Glutamatergic neuron (in vitro differentiated cells): ENCODE data around the gene SLX4IP. TPM values are rescaled to one million over a fixed set of nuclear protein-coding genes. Genes with fewer than 3 reads are reported as not detected.

Experiments
- DNase-seq: peaks from one replicate; pipeline ENCODE4 v3.0.0; 2022
- H3K27ac Mint-ChIP-seq: one replicate; pipeline ENCODE4 v1.8.0; 2020; ENCODE audit warnings: mild to moderate bottlenecking, mixed read lengths, inconsistent platforms; ENCODE audit not compliant: unreplicated experiment
- H3K27me3 Mint-ChIP-seq: one replicate; pipeline ENCODE4 v1.8.0; 2020; ENCODE audit warnings: mild to moderate bottlenecking, moderate library complexity, mixed read lengths, inconsistent platforms; ENCODE audit not compliant: unreplicated experiment
- H3K36me3 Mint-ChIP-seq: one replicate; pipeline ENCODE4 v1.8.0; 2020; ENCODE audit warnings: mild to moderate bottlenecking, mixed read lengths, inconsistent platforms; ENCODE audit not compliant: unreplicated experiment
- H3K4me1 Mint-ChIP-seq: one replicate; pipeline ENCODE4 v1.8.0; 2020; ENCODE audit warnings: mild to moderate bottlenecking, low read depth, mixed read lengths, inconsistent platforms; ENCODE audit not compliant: unreplicated experiment
- H3K4me3 Mint-ChIP-seq: one replicate; pipeline ENCODE4 v1.8.0; 2020; ENCODE audit warnings: mild to moderate bottlenecking, mixed read lengths, inconsistent platforms; ENCODE audit not compliant: unreplicated experiment
- H3K9me3 Mint-ChIP-seq: one replicate; pipeline ENCODE4 v1.8.0; 2020; ENCODE audit warnings: mild to moderate bottlenecking, moderate library complexity, mixed read lengths, inconsistent platforms; ENCODE audit not compliant: unreplicated experiment
- total RNA-seq: library from RNA; stranded (reverse); fragmentation: NEBNext Ultra II Directional; extraction: Animal tissue kit (Norgen Biotek cat#: 25700); gene quantifications from one replicate; pipeline ENCODE4 v1.2.1, GENCODE V29; 2021; ENCODE audit not compliant: unreplicated experiment
- TF ChIP-seq, protein P1 (sequence below): fragments of 200-600 bp; sonication (generic); IDR thresholded peaks from one replicate; pipeline ENCODE4 v1.5.0; 2021; ENCODE audit not compliant: partially characterized antibody, unreplicated experiment

The SLX4IP gene
- total RNA-seq, 1 donor from 2014 or later, result 7.9 TPM

DNA sequence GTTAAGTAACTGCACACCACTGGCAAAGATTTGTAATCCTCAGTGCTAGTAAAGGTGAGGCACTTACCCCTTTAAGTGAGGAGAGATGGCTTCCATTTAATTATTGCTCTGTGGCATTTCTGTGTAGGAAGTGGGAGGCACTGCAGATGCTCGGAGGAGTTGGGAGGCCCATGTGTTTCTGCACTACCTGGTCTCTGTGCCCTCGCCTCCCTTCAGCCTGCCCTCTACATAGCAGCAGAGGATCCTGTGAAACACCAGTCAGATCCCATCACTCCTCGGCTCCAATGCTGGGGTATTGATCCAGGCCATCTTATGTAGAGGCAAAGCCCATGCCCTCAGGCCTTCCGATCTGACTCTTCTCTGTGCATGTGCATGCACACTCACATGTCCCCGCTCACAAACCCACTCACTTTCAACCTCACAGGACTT is 67.0 kb downstream of the SLX4IP start:
- no peak overlapping the region for H3K27ac Mint-ChIP-seq
- TF ChIP-seq, protein P1, sequence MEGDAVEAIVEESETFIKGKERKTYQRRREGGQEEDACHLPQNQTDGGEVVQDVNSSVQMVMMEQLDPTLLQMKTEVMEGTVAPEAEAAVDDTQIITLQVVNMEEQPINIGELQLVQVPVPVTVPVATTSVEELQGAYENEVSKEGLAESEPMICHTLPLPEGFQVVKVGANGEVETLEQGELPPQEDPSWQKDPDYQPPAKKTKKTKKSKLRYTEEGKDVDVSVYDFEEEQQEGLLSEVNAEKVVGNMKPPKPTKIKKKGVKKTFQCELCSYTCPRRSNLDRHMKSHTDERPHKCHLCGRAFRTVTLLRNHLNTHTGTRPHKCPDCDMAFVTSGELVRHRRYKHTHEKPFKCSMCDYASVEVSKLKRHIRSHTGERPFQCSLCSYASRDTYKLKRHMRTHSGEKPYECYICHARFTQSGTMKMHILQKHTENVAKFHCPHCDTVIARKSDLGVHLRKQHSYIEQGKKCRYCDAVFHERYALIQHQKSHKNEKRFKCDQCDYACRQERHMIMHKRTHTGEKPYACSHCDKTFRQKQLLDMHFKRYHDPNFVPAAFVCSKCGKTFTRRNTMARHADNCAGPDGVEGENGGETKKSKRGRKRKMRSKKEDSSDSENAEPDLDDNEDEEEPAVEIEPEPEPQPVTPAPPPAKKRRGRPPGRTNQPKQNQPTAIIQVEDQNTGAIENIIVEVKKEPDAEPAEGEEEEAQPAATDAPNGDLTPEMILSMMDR, result no peak

DNA sequence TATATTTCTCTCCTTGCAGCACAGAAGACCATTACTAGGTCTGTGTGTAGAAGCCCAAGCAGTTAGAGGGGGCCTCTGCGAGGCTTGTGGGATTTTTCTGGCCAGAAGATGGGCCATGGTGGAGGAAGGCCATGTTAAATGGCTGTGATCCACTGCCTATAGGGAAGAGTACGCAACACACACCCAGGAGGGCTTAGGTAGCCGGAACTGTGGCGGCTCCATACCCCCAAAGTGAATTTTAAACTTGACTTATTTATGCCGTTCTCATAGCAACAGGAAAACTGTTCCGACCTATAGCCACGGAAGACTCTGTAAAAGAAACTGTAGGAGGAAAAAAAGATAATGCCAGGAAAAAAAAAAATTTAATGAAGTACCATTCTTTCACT is 69.5 kb downstream of the SLX4IP start:
- Mint-ChIP-seq H3K9me3 (peaks cover 2% of the 10 kb centered on the region), H3K27me3 (peaks cover 2% of the 10 kb centered on the region), H3K4me3 (no peak overlapping the region), H3K36me3 (no peaks in the 10 kb centered on the region), H3K4me1 (peaks cover 23% of the 10 kb centered on the region), H3K27ac (no peak overlapping the region)
- no peak for DNase-seq
- TF ChIP-seq, protein P1, result no peak

More for the DNA sequence above, 67.0 kb downstream of the SLX4IP start:
- peak overlapping the region; percentile 3 for H3K4me3 Mint-ChIP-seq
- H3K36me3 Mint-ChIP-seq, result no peaks in the 10 kb centered on the region
- peaks cover 2% of the 10 kb centered on the region for H3K9me3 Mint-ChIP-seq
- peaks cover 26% of the 10 kb centered on the region for H3K4me1 Mint-ChIP-seq
- DNase-seq, result no peak
- H3K27me3 Mint-ChIP-seq, result peaks cover 2% of the 10 kb centered on the region

DNA sequence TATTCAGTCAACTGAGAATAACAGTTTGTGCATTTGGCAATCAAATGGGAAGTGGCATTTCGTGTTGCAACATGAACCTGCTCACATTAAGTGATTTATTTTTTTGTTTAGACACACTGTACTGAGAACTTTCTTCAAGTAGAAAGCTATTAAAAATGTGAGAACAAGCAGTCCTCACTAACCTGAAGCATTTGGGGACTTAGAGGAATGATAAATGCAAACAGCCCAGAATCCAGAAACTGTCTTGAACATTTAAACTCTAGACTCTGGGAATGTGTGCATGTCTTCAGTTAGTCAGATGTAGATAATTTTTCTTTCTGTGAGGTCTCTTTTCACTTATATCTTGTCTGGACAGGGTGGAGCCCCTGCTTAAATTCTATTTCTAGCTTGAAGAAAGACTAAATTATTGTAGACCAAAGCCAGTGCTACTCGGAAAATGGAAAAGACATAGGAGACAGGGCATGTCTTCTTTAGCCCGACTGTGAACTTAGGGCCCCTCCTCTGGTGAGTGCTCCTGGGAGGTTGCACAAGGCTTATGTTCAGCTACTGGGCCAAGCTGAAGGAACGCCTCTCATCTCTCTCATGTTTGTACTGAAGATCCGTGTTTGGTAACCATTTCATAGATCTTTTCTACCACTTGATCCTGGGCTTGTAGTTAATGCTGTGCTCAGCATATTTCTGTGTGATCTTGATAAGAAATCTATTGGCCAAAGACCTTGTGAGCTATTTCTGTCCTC is 70.1 kb downstream of the SLX4IP start:
- TF ChIP-seq, protein P1, result no peak
- no peaks in the 10 kb centered on the region for H3K36me3 Mint-ChIP-seq
- no peak overlapping the region for H3K4me3 Mint-ChIP-seq
- peaks cover 21% of the 10 kb centered on the region for H3K4me1 Mint-ChIP-seq
- H3K9me3 Mint-ChIP-seq, result peaks cover 2% of the 10 kb centered on the region
- DNase-seq, result no peak
- no peak overlapping the region for H3K27ac Mint-ChIP-seq
- H3K27me3 Mint-ChIP-seq, result peaks cover 2% of the 10 kb centered on the region

DNA sequence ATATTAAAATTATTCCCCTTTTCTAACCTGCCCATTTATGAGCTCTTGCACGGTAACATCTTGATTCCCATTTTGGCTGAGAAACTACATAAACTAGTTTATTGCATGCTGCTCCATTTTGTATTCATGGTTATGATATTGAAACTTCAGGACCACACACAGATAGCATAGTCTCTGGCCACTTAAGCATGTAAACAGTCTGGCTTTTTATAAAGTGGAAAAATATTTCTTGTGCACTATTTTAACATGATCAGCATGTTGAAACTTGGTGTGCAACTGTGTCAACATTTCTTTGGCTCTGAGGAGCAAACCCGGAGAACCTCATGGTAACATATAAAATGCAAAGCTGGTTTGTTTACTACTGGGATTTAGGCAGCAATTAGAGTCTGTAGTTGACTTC is 70.7 kb downstream of the SLX4IP start:
- H3K36me3 Mint-ChIP-seq, result no peaks in the 10 kb centered on the region
- no peak overlapping the region for H3K27ac Mint-ChIP-seq
- peaks cover 2% of the 10 kb centered on the region for H3K9me3 Mint-ChIP-seq
- DNase-seq, result no peak
- H3K4me1 Mint-ChIP-seq, result peaks cover 20% of the 10 kb centered on the region
- H3K27me3 Mint-ChIP-seq, result peaks cover 2% of the 10 kb centered on the region
- no peak overlapping the region for H3K4me3 Mint-ChIP-seq
- TF ChIP-seq, protein P1, result no peak

DNA sequence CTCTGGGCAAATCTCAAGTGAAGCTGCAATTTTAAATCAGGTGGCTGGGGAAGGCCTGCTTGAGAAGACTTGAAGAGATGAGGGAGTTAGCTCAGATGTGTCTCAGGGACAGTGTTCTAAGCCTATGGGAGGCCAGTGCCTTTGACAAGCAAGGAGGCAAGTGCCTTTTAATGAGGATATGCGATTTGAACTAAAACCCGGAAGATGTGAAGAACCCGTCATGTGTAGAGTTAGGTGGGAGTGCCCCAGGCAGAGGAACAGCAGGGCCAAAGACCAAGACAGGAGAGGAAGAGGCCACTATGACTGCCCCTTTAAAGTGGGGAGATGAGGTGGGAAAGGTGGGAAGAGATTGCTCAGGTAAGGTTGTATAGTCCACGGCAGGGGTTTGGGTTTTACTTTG is 71.9 kb downstream of the SLX4IP start:
- no peak overlapping the region for H3K27ac Mint-ChIP-seq
- peaks cover 2% of the 10 kb centered on the region for H3K9me3 Mint-ChIP-seq
- TF ChIP-seq, protein P1, result no peak
- H3K4me3 Mint-ChIP-seq, result no peak overlapping the region
- no peaks in the 10 kb centered on the region for H3K36me3 Mint-ChIP-seq
- no peak for DNase-seq
- H3K4me1 Mint-ChIP-seq, result peaks cover 18% of the 10 kb centered on the region
- peaks cover 2% of the 10 kb centered on the region for H3K27me3 Mint-ChIP-seq
